CD4-positive, alpha-beta memory T cell (primary cell): ENCODE measurements around the gene USP17L18. TPM values are rescaled to one million over a fixed set of nuclear protein-coding genes. Genes with fewer than 3 reads are reported as not detected.
A peak's percentile ranks its signal among the peaks of the same experiment; 100 is the strongest.
"Not testable (repeated sequence)": the region's sequence is repeated elsewhere in the genome, so short reads cannot be mapped to it uniquely, and the experiment has no call there.

ENCODE experiments used
- CTCF ChIA-PET: fragments of 350-600 bp; sonication (Branson Sonifier 250); formaldehyde crosslinking; loops from one replicate; lab custom pipeline; 2021; ENCODE audit warnings: inconsistent platforms; ENCODE audit not compliant: partially characterized antibody; lab: Charles Lee
- POLR2A ChIA-PET: fragments of 350-600 bp; sonication (Branson Sonifier 250); formaldehyde crosslinking; loops from one replicate; lab custom pipeline; 2021; ENCODE audit not compliant: partially characterized antibody; lab: Charles Lee
- DNase-seq, 5 donors: peaks; one replicate each; pipeline versions ENCODE4 v3.0.0 to v3.0.0-alpha.2; 2020 to 2022; ENCODE audit warnings: mixed read lengths in 1 of 5
- H3K27ac ChIP-seq: one replicate; pipeline ENCODE4 v1.7.0; 2013; ENCODE audit warnings: low read depth, low read length
- H3K27me3 ChIP-seq: 2 replicates; pipeline ENCODE4 v1.7.0; 2013; ENCODE audit warnings: mild to moderate bottlenecking, low read length, moderate library complexity; ENCODE audit not compliant: insufficient read depth
- H3K36me3 ChIP-seq: 2 replicates; pipeline ENCODE4 v1.7.0; 2013; ENCODE audit warnings: mild to moderate bottlenecking, low read length, moderate library complexity; ENCODE audit not compliant: insufficient read depth
- H3K4me1 ChIP-seq: 2 replicates; pipeline ENCODE4 v1.7.0; 2013; ENCODE audit warnings: mild to moderate bottlenecking, low read length, moderate library complexity; ENCODE audit not compliant: insufficient read depth
- H3K4me3 ChIP-seq, 2 donors: one replicate each; pipeline ENCODE4 v1.7.0; 2013; ENCODE audit warnings: low read length in 2 of 2, mild to moderate bottlenecking in 1 of 2
- H3K9me3 ChIP-seq, 2 donors: one replicate each; pipeline ENCODE4 v1.7.0; 2013; ENCODE audit warnings: low read length in 2 of 2, control low read depth in 1 of 2; ENCODE audit not compliant: control insufficient read depth in 1 of 2
- H3K27ac Mint-ChIP-seq, 7 donors: one replicate each; pipeline ENCODE4 v1.8.0; 2020 to 2021; ENCODE audit warnings: mixed read lengths in 7 of 7, mild to moderate bottlenecking in 6 of 7, inconsistent platforms in 3 of 7, moderate library complexity in 3 of 7
- H3K27me3 Mint-ChIP-seq, 2 donors: one replicate each; pipeline ENCODE4 v1.8.0; 2020 to 2021; ENCODE audit warnings: mixed read lengths in 2 of 2
- H3K36me3 Mint-ChIP-seq, 2 donors: one replicate each; pipeline ENCODE4 v1.8.0; 2020 to 2021; ENCODE audit warnings: mixed read lengths in 2 of 2, inconsistent platforms in 1 of 2, mild to moderate bottlenecking in 1 of 2
- H3K4me1 Mint-ChIP-seq, 4 donors: one replicate each; pipeline ENCODE4 v1.8.0; 2020 to 2021; ENCODE audit warnings: mixed read lengths in 4 of 4, mild to moderate bottlenecking in 1 of 4
- H3K4me3 Mint-ChIP-seq, 8 donors: one replicate each; pipeline ENCODE4 v1.8.0; 2020 to 2021; ENCODE audit warnings: mixed read lengths in 8 of 8, mild to moderate bottlenecking in 7 of 8, moderate library complexity in 6 of 8, inconsistent platforms in 3 of 8
- H3K9me3 Mint-ChIP-seq, 8 donors: one replicate each; pipeline ENCODE4 v1.8.0; 2020 to 2021; ENCODE audit warnings: mixed read lengths in 8 of 8, mild to moderate bottlenecking in 5 of 8, inconsistent platforms in 3 of 8, moderate library complexity in 1 of 8
- intact Hi-C: fragments of 100-400 bp; cut with micrococcal nuclease; formaldehyde crosslinking; loops from one replicate; pipeline ENCODE4 v1.15.1; 2023
- polyA plus RNA-seq, 2 donors: library from polyadenylated mRNA; unstranded; fragments of 300-500 nt; fragmentation: Illumina TruSeq; gene quantifications; one replicate each; pipeline ENCODE4 v1.2.3, GENCODE V29; 2021
- total RNA-seq, 2 experiments: library from RNA; stranded (reverse); gene quantifications; one replicate each; pipeline ENCODE4 v1.2.3, GENCODE V29; 2021

USP17L18 gene
- total and polyA plus RNA-seq, 4 experiments from 2014 or later, result not detected

- H3K36me3 Mint-ChIP-seq, H3K27me3 Mint-ChIP-seq, CTCF ChIA-PET, intact Hi-C loops, H3K4me3 Mint-ChIP-seq, H3K9me3 Mint-ChIP-seq, POLR2A ChIA-PET, H3K4me1 ChIP-seq, H3K4me3 ChIP-seq, H3K36me3 ChIP-seq, DNase-seq, H3K27ac ChIP-seq, H3K27me3 ChIP-seq, H3K9me3 ChIP-seq, H3K27ac Mint-ChIP-seq, H3K4me1 Mint-ChIP-seq: not testable (repeated sequence)
Measured at GRCh38 chr4:9234085-9234484, 14.3 kb upstream of the USP17L18 start, which contains the start of gene USP17L15. TSS of gene USP17L15 (plus strand) at chr4:9234385. CDS start at chr4:9234385, 0 bp downstream.

DNA sequence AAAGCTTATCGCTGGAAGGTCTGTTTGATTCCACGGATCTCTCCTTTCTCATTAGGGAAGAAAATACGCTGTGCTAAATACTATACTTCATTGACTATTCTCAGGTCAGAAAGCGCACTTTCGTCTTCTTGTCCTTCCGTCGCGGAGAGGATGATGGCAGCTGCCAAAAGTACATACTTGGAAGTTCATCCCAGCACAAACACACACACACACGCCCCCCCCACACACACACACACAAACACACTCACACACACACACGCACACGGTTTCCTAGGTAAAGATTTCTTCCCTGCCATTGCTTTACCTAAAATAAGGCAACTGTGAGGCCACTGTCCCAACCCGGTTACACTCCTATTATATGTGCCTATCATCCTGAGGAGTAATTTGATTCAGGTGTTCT is 10.0 kb upstream of the USP17L18 start:
- H3K4me1 ChIP-seq, POLR2A ChIA-PET, H3K4me3 ChIP-seq, CTCF ChIA-PET, H3K27me3 Mint-ChIP-seq, H3K36me3 ChIP-seq, H3K27ac ChIP-seq, H3K9me3 ChIP-seq, H3K4me3 Mint-ChIP-seq, intact Hi-C loops, H3K27me3 ChIP-seq, H3K4me1 Mint-ChIP-seq, H3K27ac Mint-ChIP-seq, H3K36me3 Mint-ChIP-seq, H3K9me3 Mint-ChIP-seq: not testable (repeated sequence)
- DNase-seq, result peak in 1 of 5 donors; percentile 31

- POLR2A ChIA-PET, intact Hi-C loops, H3K4me1 ChIP-seq, H3K9me3 Mint-ChIP-seq, H3K27ac Mint-ChIP-seq, CTCF ChIA-PET, H3K27ac ChIP-seq, H3K9me3 ChIP-seq, H3K4me1 Mint-ChIP-seq, H3K36me3 Mint-ChIP-seq, H3K36me3 ChIP-seq, H3K27me3 ChIP-seq, H3K4me3 ChIP-seq, H3K4me3 Mint-ChIP-seq, DNase-seq, H3K27me3 Mint-ChIP-seq: not testable (repeated sequence)
Measured at GRCh38 chr4:9243579-9243978, 4.9 kb upstream of the USP17L18 start, which contains the start of gene USP17L17. TSS of gene USP17L17 (plus strand) at chr4:9243879. CDS start at chr4:9243879, 0 bp downstream.

GRCh38 chr4:9253078-9253477 is 4.6 kb downstream of the USP17L18 start, which contains the start of gene USP17L19:
TSS of gene USP17L19 (plus strand) at chr4:9253378. CDS start at chr4:9253378, 0 bp downstream.
- not testable (repeated sequence) for H3K27me3 Mint-ChIP-seq, H3K4me1 Mint-ChIP-seq, H3K9me3 ChIP-seq

GRCh38 chr4:9257824-9258223 is 9.4 kb downstream of the USP17L18 start, which contains the start of gene USP17L20:
TSS of gene USP17L20 (plus strand) at chr4:9258124. CDS start at chr4:9258124, 0 bp downstream.
- POLR2A ChIA-PET, H3K4me3 ChIP-seq, H3K4me1 Mint-ChIP-seq, H3K27me3 ChIP-seq, H3K36me3 Mint-ChIP-seq, H3K4me1 ChIP-seq, H3K36me3 ChIP-seq, H3K27ac Mint-ChIP-seq, H3K9me3 Mint-ChIP-seq, H3K27ac ChIP-seq, H3K27me3 Mint-ChIP-seq, intact Hi-C loops, H3K4me3 Mint-ChIP-seq, CTCF ChIA-PET, DNase-seq, H3K9me3 ChIP-seq: not testable (repeated sequence)

More at GRCh38 chr4:9253078-9253477, 4.6 kb downstream of the USP17L18 start, which contains the start of gene USP17L19:
- intact Hi-C loops, H3K36me3 Mint-ChIP-seq, H3K4me3 ChIP-seq, H3K4me3 Mint-ChIP-seq, CTCF ChIA-PET, POLR2A ChIA-PET, H3K36me3 ChIP-seq, H3K27me3 ChIP-seq, H3K9me3 Mint-ChIP-seq, H3K4me1 ChIP-seq, H3K27ac ChIP-seq, H3K27ac Mint-ChIP-seq, DNase-seq: not testable (repeated sequence)

GRCh38 chr4:9262572-9262971 is 14.1 kb downstream of the USP17L18 start, which contains the start of gene USP17L21:
TSS of gene USP17L21 (plus strand) at chr4:9262872. CDS start at chr4:9262872, 0 bp downstream.
- H3K27me3 Mint-ChIP-seq, H3K36me3 ChIP-seq, H3K4me1 ChIP-seq, POLR2A ChIA-PET, H3K27me3 ChIP-seq, H3K9me3 Mint-ChIP-seq, H3K4me3 Mint-ChIP-seq, H3K27ac ChIP-seq, intact Hi-C loops, CTCF ChIA-PET, H3K36me3 Mint-ChIP-seq, H3K4me3 ChIP-seq, H3K27ac Mint-ChIP-seq, H3K9me3 ChIP-seq, H3K4me1 Mint-ChIP-seq, DNase-seq: not testable (repeated sequence)

GRCh38 chr4:9267319-9267718 is 18.9 kb downstream of the USP17L18 start, which contains the start of gene USP17L22:
TSS of gene USP17L22 (plus strand) at chr4:9267619. CDS start at chr4:9267619, 0 bp downstream.
- H3K9me3 Mint-ChIP-seq, H3K27ac ChIP-seq, POLR2A ChIA-PET, H3K4me3 ChIP-seq, CTCF ChIA-PET, H3K27me3 Mint-ChIP-seq, H3K4me1 Mint-ChIP-seq, H3K4me1 ChIP-seq, H3K36me3 ChIP-seq, DNase-seq, H3K36me3 Mint-ChIP-seq, H3K27ac Mint-ChIP-seq, H3K27me3 ChIP-seq, H3K4me3 Mint-ChIP-seq, intact Hi-C loops, H3K9me3 ChIP-seq: not testable (repeated sequence)

DNA sequence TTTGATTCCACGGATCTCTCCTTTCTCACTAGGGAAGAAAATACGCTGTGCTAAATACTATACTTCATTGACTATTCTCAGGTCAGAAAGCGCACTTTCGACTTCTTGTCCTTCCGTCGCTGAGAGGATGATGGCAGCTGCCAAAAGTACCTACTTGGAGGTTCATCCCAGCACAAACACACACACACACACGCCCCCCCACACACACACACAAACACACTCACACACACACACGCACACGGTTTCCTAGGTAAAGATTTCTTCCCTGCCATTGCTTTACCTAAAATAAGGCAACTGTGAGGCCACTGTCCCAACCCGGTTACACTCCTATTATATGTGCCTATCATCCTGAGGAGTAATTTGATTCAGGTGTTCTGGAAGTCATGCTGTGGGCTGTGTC is 23.3 kb downstream of the USP17L18 start:
- H3K4me1 ChIP-seq, H3K9me3 Mint-ChIP-seq, H3K27me3 ChIP-seq: not testable (repeated sequence)

More for the DNA sequence above, 23.3 kb downstream of the USP17L18 start:
- CTCF ChIA-PET, H3K27me3 Mint-ChIP-seq, H3K27ac Mint-ChIP-seq, H3K4me1 Mint-ChIP-seq, H3K36me3 ChIP-seq, H3K27ac ChIP-seq, H3K4me3 Mint-ChIP-seq, H3K36me3 Mint-ChIP-seq, H3K9me3 ChIP-seq, intact Hi-C loops, H3K4me3 ChIP-seq, POLR2A ChIA-PET: not testable (repeated sequence)
- DNase-seq, result peak in 2 of 5 donors; percentile 6 to 41
